Amniotic epithelial cell (primary cell): ENCODE data around the gene GIMAP1.

Experiments used
- DNase-seq: peaks from one replicate; pipeline ENCODE4 v3.0.0-alpha.2; 2010; ENCODE audit warnings: low read depth

The GIMAP1 gene

DNA sequence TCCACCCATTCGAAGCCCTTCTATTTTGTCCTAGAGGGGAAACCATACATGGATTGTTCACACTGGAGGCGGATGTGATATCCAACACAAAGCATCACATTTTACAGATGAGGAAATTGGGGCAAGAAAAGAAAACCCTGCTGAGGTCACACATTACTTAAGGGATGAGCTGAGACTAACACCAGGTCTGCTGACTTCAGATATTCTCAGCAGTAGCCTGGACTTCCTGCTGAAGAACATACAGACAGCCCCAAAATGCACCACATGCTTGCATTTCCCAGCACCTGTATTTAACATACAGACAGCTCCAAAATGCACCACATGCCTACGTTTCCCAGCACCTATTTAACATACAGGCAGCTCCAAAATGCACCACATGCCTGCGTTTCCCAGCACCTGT lies 32.0 kb downstream of the GIMAP1 start:
- DNase-seq = no peak

DNA sequence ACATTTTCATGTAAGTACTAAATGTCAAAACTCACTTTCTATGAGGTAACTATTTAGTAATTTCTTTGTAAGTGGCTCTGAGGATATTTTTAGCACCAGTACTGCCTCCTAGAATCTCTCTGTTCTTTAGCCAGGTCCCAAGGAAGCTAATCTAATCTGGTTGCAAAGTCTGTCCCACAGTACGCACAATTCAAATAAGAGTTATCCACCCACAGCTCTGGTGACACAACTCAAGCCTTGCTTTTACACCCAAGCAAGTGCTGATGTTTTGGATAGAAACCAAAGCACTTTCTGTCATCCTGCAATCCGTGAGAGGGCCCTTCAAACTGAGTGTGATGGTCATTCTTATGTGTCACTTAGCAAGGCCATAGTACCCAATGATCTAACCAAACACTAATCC lies 35.3 kb downstream of the GIMAP1 start:
- no peak for DNase-seq

DNA sequence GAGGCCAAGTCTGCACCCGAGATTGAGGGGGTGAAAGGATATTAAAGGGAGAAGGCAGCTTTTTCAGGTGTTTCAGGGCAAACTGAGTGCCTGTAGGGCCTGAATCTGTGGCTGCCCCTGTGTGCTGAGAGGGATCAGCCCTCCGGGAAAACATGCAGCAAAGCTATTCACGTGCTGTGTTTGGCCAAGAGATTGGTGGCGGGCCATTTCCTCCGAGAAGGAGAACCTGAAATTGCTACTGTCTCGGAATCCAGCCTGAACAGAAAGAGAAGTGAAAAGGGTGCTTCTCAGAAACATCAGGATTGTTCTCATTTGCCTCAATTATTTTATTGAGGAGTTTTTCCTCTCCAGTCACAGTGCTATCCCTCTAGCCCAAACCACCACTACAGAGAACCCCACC lies 36.8 kb downstream of the GIMAP1 start:
- DNase-seq = no peak

DNA sequence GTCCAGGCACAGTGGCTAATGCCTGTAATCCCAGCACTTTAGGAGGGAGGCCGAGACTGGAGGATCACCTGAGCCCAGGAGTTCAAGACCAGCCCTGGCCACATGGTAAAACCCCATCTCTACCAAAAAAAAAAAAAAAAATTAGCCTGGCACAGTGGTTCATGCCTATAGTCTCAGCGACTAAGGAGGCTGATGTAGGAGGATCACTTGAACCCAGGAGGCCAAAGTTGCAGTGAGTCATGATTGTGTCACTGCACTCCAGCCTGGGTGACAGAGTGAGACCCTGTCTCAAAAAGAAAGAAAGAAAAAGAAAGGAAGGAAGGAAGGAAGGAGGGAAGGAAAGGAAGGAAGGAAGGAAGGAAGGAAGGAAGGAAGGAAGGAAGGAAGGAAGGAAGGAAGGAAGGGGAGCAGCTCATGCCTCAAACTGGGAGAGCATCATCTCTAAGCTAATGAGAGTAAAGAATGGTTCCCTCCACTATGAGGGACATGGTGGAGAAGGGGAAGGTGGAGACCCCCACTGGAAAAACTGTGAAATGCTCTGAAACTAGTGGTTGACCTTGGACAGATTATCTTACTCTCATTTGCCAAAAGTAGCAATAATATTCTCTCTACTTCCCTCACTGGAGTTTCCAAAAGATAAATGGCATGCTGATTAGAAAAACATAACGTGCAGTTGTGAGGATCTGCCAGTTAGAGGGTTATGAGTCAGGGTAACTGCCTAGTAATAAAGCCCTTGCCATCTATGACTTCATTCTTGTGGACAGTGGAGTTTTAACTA lies 37.6 kb downstream of the GIMAP1 start:
- DNase-seq = peak; percentile 5

DNA sequence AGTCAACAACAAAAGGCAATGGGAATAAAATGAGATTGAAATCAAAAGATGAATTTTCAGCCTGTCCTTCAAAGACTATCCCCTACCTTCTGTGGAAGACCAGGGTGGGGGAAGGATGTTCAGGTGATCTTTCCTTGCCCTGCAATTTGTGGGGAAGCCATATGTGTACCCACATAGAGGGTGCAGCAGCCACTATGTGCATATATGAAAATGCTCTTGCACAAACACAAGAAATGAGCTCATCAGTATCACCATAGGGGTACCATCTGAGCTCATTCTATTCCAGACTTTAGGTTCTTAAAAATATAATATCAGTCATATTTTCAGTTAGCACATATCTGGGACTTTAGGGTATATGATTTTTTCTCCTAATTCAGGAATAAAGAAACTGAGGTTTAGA lies 38.5 kb downstream of the GIMAP1 start:
- no peak for DNase-seq

DNA sequence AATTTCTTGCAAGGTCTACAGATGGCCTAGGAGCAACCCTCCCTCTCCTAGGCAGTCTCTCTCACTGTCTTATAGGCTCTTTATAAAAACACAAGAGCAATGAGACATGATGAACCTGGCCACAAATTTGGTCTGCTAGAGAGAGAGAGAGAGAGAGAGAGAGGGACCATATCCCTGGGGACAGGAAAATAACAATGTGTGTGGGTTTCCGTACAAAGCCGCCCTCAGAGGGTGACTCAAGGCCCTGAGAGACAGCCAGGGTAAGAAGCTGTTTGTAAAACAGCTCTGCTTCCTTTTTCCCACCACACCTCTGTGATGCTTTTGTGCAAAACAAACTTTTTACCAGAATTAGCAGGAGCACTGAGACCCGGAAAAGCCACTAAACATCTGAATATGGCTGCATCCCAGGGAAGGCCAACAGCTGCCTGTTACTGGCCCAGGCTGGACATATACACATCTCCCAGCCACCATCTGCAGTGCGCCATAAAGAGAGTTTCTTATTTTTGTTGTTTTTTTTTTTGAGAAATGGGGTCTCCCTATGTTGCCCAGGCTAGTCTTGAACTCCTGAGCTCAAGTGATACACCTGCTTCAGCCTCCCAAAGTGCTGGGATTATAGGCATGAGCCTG lies 39.2 kb downstream of the GIMAP1 start:
- no peak for DNase-seq

DNA sequence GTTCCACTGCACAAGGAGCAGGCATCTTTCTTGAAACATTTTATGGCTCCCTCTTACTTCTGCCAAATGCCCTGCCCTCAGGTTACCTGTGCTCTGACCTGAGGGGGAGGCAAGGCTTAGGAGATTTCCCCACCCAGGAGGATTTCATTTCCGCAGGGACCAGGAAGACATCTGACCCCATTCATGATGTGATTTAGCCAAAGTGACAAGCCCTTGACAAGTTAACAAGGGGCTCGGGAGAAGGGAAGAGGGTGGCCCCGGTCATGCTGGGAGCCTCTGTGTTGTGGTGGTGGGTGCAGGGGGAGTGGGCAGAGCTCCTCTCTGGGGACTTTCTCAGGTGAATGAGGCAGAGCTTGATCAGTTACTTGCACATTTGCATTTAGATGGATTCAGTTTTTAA lies 39.8 kb downstream of the GIMAP1 start:
- no peak for DNase-seq

DNA sequence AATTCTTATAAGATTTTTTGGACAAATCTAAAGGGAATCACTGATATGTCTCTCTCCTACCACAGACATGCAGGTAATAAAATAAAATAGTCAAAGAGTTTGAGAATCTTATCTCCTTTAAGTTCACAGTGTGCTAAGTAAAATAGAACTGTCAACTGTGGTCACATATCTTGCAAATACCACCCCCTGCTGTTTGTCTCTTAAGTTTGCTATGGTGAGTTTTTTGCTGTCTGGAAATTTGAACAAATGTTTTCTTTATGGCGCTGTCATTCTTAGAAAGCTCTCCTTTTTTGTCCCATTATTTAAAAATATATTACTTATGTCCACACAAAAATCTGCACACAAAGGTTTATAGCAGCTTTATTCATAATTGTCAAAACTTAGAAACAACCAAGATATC lies 40.4 kb downstream of the GIMAP1 start:
- no peak for DNase-seq

DNA sequence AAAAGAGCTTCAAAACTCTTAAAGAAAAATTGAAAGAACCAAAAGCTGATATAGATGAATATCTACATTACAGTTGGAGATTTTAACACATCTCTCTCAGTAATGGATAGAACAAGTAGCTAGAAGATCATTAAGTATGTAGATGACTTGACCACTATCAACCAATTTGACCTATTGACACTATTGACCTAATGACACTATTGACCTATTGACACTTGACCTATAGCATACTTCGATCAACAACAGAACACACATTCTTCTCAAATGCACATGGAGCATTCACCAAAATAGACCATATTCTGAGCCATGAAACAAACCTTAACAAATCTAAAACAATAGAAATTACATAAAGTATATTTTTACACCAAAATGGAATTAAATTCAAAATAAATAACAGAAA lies 43.1 kb downstream of the GIMAP1 start:
- no peak for DNase-seq

DNA sequence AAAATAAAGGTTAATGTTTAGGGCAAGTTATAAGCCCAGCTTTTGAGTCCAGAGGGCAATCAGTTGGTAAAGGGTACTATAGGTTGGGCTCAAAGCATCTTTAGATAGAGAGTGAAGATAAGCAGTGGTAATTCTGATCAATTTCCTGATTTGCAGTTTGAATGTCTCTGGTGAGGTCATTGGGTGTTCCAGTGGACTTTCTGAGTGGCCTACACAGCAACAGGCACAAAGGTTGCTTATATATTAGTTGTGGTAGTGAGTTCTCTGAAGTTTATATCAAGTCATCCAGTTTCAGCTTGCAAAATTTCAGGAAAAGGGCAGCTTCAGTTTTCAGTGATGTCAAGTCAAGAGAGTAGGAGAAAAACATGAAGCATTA lies 49.9 kb downstream of the GIMAP1 start:
- DNase-seq = no peak

DNA sequence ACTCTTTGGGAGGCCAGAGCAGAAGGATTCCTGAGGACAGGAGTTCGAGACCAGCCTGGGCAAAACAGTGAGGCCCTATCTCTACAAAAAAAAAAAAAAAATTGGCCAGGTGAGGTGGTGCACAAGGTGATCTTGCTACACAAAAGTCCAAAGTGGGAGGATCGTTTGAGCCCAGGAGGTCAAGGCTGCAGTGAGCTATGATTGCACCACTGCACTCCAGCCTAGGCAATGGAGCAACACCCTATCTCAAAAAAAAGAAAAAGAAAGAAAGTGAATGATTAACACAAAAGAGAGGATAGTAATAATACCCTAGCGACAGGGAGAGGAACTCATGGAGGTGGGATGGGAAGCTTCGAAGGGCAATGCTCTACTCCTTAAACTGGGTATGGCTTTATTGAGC lies 53.4 kb downstream of the GIMAP1 start:
- no peak for DNase-seq
